Measurements from ENCODE around the gene DYNLRB2. TPM values are rescaled to one million over a fixed set of nuclear protein-coding genes. Genes with fewer than 3 reads are reported as not detected.

DYNLRB2 gene
- polyA plus RNA-seq, 1 experiment = 0.71 TPM

GRCh38 chr16:80580109-80580832 is 39.5 kb downstream of the DYNLRB2 start:
- no peak for DNase-seq (ENCODE audit: low read depth, low spot score)
- peaks cover 2% of the 10 kb centered on the region; the same call in 1 of the 2 replicates for H3K9me3 ChIP-seq (ENCODE audit: control insufficient read depth, insufficient read depth, low read length)
- ChIA-PET CTCF (no interaction called here), POLR2A (no interaction called here)
- no peaks in the 10 kb centered on the region for H3K27me3 ChIP-seq (ENCODE audit: control insufficient read depth, insufficient read depth, low read length)
- H3K4me3 ChIP-seq (ENCODE audit: low read depth, low read length) = no peak overlapping the region
- H3K27ac ChIP-seq (ENCODE audit: low read depth, low read length) = no peak overlapping the region
- TF ChIP-seq CTCF (IDR thresholded peaks at IDR 0.05; ENCODE audit: low read depth, low read length) = no peak

GRCh38 chr16:80583466-80583865 is 42.7 kb downstream of the DYNLRB2 start:
- Histone ChIP-seq H3K9me3 (ENCODE audit: control insufficient read depth, insufficient read depth, low read length) (peaks cover 2% of the 10 kb centered on the region; the same call in 1 of the 2 replicates), H3K27me3 (ENCODE audit: control insufficient read depth, insufficient read depth, low read length) (no peaks in the 10 kb centered on the region), H3K4me3 (ENCODE audit: low read depth, low read length) (no peak overlapping the region), H3K27ac (ENCODE audit: low read depth, low read length) (no peak overlapping the region)
- ChIA-PET POLR2A (no interaction called here), CTCF (interaction anchor here (2.1 kb wide), 1 partner anchor 56 kb away, joined by 7 read pairs; no protein-coding TSS in a partner anchor)
- no peak for TF ChIP-seq CTCF (IDR thresholded peaks at IDR 0.05; ENCODE audit: low read depth, low read length)
- DNase-seq (ENCODE audit: low read depth, low spot score) = no peak

GRCh38 chr16:80585764-80586163 is 45.0 kb downstream of the DYNLRB2 start:
- no peak for DNase-seq (ENCODE audit: low read depth, low spot score)
- H3K4me3 ChIP-seq (ENCODE audit: low read depth, low read length) = no peak overlapping the region
- no peak overlapping the region for H3K27ac ChIP-seq (ENCODE audit: low read depth, low read length)
- POLR2A ChIA-PET = no interaction called here
- CTCF ChIA-PET = no interaction called here
- H3K9me3 ChIP-seq (ENCODE audit: control insufficient read depth, insufficient read depth, low read length) = no peaks in the 10 kb centered on the region
- no peak for TF ChIP-seq CTCF (IDR thresholded peaks at IDR 0.05; ENCODE audit: low read depth, low read length)
- no peaks in the 10 kb centered on the region for H3K27me3 ChIP-seq (ENCODE audit: control insufficient read depth, insufficient read depth, low read length)

GRCh38 chr16:80586476-80586875 is 45.7 kb downstream of the DYNLRB2 start:
- no peaks in the 10 kb centered on the region for H3K9me3 ChIP-seq (ENCODE audit: control insufficient read depth, insufficient read depth, low read length)
- no peak for TF ChIP-seq CTCF (IDR thresholded peaks at IDR 0.05; ENCODE audit: low read depth, low read length)
- H3K27ac ChIP-seq (ENCODE audit: low read depth, low read length) = no peak overlapping the region
- CTCF ChIA-PET = no interaction called here
- H3K27me3 ChIP-seq (ENCODE audit: control insufficient read depth, insufficient read depth, low read length) = no peaks in the 10 kb centered on the region
- no peak overlapping the region for H3K4me3 ChIP-seq (ENCODE audit: low read depth, low read length)
- POLR2A ChIA-PET = no interaction called here
- no peak for DNase-seq (ENCODE audit: low read depth, low spot score)

GRCh38 chr16:80587071-80587470 is 46.3 kb downstream of the DYNLRB2 start:
- Histone ChIP-seq H3K4me3 (ENCODE audit: low read depth, low read length) (no peak overlapping the region), H3K27ac (ENCODE audit: low read depth, low read length) (no peak overlapping the region), H3K27me3 (ENCODE audit: control insufficient read depth, insufficient read depth, low read length) (no peaks in the 10 kb centered on the region), H3K9me3 (ENCODE audit: control insufficient read depth, insufficient read depth, low read length) (no peaks in the 10 kb centered on the region)
- DNase-seq (ENCODE audit: low read depth, low spot score) = no peak
- CTCF ChIA-PET = no interaction called here
- POLR2A ChIA-PET = no interaction called here
- no peak for TF ChIP-seq CTCF (IDR thresholded peaks at IDR 0.05; ENCODE audit: low read depth, low read length)

All from AG04450 (cell line).